Psoas muscle (tissue), 8 donors: Measurements from ENCODE around the gene SCD. TPM values are rescaled to one million over a fixed set of nuclear protein-coding genes. Genes with fewer than 3 reads are reported as not detected.
A peak's percentile ranks its signal among the peaks of the same experiment; 100 is the strongest.

Experiments used
- ATAC-seq, 4 donors: fragments of 200-7000 bp; cut with Tn5 transposase; one replicate each; pipeline ENCODE4 v1.9.1; 2020; ENCODE audit warnings: moderate library complexity in 3 of 4, mild to moderate bottlenecking in 2 of 4
- DNase-seq, 2 donors: peaks; one replicate each; pipeline ENCODE4 v3.0.0-alpha.2; 2020
- H3K27ac ChIP-seq: fragments of 200-600 bp; one replicate; pipeline ENCODE4 v1.8.0; 2022
- H3K27me3 ChIP-seq, 3 donors: fragments of 200-600 bp in 1 of 3; one replicate each; pipeline versions ENCODE4 v1.6.1 to v1.8.0; 2013 to 2022; ENCODE audit warnings: low read length in 2 of 3, mild to moderate bottlenecking in 2 of 3, moderate library complexity in 1 of 3; ENCODE audit not compliant: insufficient read depth in 3 of 3
- H3K36me3 ChIP-seq, 2 donors: fragments of 200-600 bp in 1 of 2; one replicate each; pipeline versions ENCODE4 v1.6.1 to v1.8.0; 2013 to 2022; ENCODE audit warnings: low read depth in 1 of 2, mild to moderate bottlenecking in 1 of 2, moderate library complexity in 1 of 2; ENCODE audit not compliant: insufficient read depth in 1 of 2
- H3K4me1 ChIP-seq: fragments of 200-600 bp; one replicate; pipeline ENCODE4 v1.8.0; 2022
- H3K4me3 ChIP-seq: fragments of 200-600 bp; one replicate; pipeline ENCODE4 v1.8.0; 2022; ENCODE audit warnings: mild to moderate bottlenecking
- H3K9me3 ChIP-seq: fragments of 200-600 bp; one replicate; pipeline ENCODE4 v1.8.0; 2022
- whole genome bisulfite sequencing, 3 donors: extraction: QIAGEN DNeasy Blood & Tissue Kit; methylation state at CpG; one replicate each; pipeline versions ENCODE4 v1.1.6 to v1.1.7; 2013; 5-methylcytosine and 5-hydroxymethylcytosine counted together
- intact Hi-C, 2 donors: fragments of 100-400 bp; cut with DNase I; formaldehyde crosslinking; loops; one replicate each; pipeline versions ENCODE4 v1.11.0 to v1.14.2; 2022
- polyA plus RNA-seq, 3 donors: library from polyadenylated mRNA; stranded (reverse); fragments of 200-250 nt; gene quantifications; one replicate each; pipeline ENCODE4 v1.2.3, GENCODE V29; 2013
- total RNA-seq, 4 donors: library from RNA; stranded (reverse); fragmentation: NEBNext Ultra II Directional in 2 of 4; extraction: Animal tissue kit (Norgen Biotek cat#: 25700) in 2 of 4; gene quantifications; one replicate each; pipeline versions ENCODE4 v1.2.1 to v1.2.4, GENCODE V29; 2021 to 2023
- TF ChIP-seq, protein P1 (sequence below): fragments of 200-600 bp; IDR thresholded peaks from one replicate; pipeline ENCODE4 v1.8.0; 2022; ENCODE audit warnings: antibody characterized with exemption
- donor health status: healthy with polysubstance abuse.
- donor health status: DM: no; HTN: no; CAD: no; lungs with moderate emphysema.
- donor health status: Bipolar disorder and iron deficiency.
- donor health status: healthy.
- donor health status: DM: yes; HTN: yes; CAD: no.
- donor health status: DM: no; HTN: no; CAD: no.
- donor health status: DM: no; HTN: no; CAD: no.
- donor health status: DM: yes; HTN: yes; CAD: no.

The SCD gene
- total and polyA plus RNA-seq, 7 donors: 1.1 to 18.4 (median 9.5) TPM

DNA sequence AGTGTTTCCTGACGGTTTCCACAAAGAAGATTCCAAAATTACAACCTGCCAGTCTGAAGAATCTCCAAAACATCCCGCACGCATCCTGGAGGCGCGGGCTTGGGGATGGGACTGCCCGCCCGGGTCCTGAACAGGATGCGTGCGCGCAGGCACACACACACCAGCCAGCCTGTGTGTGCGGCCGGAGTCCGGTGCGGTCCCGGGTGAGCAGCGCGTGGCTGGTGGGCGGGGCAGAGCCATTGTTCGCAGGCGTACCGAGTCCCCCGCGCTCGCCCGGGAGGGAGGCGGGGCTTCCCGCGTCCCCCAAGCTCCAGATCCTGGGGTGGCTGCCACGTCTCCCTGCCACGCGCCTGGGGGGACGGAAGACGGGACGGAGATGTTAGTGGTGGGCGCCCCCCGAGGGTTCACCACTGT is 675 bp upstream of the SCD start:
- Histone ChIP-seq H3K4me3 (peak overlapping the region; percentile 74), H3K27me3 (peaks cover 3 to 51% (median 15%) of the 10 kb centered on the region in 3 donors), H3K36me3 (no peaks in the 10 kb centered on the region), H3K4me1 (peaks cover 24% of the 10 kb centered on the region), H3K9me3 (no peaks in the 10 kb centered on the region), H3K27ac (no peak overlapping the region)
- ATAC-seq (peak; percentile 42 to 62 (median 46)), DNase-seq (peak; percentile 60 to 66)
- TF ChIP-seq, protein P1, sequence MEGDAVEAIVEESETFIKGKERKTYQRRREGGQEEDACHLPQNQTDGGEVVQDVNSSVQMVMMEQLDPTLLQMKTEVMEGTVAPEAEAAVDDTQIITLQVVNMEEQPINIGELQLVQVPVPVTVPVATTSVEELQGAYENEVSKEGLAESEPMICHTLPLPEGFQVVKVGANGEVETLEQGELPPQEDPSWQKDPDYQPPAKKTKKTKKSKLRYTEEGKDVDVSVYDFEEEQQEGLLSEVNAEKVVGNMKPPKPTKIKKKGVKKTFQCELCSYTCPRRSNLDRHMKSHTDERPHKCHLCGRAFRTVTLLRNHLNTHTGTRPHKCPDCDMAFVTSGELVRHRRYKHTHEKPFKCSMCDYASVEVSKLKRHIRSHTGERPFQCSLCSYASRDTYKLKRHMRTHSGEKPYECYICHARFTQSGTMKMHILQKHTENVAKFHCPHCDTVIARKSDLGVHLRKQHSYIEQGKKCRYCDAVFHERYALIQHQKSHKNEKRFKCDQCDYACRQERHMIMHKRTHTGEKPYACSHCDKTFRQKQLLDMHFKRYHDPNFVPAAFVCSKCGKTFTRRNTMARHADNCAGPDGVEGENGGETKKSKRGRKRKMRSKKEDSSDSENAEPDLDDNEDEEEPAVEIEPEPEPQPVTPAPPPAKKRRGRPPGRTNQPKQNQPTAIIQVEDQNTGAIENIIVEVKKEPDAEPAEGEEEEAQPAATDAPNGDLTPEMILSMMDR: no peak
- intact Hi-C loops: no loop called here
- WGBS, 3 donors: 0 to 1% (median 1%) methylated on average over 29 to 36 of the region's 36 CpGs

DNA sequence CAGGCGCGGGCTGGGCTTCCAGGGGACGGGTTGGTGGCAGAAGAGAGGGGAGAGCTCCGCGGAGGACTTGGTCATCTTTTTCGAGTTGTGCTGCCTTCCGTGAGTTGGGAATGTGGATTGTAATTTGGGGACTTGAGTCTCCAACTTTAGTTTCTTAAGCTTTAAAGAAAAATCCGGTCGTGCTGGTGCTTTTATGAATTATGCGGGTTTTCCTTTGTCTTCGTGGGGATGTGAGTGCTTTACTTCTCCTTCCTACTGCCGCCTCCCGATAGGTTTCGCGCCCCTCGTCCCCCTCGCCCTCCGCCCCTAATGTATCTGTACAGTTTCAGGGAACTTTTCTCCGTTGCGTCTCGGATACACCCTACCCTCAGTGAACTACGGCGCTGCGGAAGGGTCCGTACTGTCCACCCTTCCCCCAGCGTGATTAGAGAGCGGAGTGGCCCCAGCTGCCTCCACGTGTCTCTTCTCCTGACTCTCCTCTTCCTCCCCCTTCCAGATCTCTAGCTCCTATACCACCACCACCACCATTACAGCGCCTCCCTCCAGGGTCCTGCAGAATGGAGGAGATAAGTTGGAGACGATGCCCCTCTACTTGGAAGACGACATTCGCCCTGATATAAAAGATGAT is 649 bp downstream of the SCD start:
- no peak overlapping the region for H3K27ac ChIP-seq

DNA sequence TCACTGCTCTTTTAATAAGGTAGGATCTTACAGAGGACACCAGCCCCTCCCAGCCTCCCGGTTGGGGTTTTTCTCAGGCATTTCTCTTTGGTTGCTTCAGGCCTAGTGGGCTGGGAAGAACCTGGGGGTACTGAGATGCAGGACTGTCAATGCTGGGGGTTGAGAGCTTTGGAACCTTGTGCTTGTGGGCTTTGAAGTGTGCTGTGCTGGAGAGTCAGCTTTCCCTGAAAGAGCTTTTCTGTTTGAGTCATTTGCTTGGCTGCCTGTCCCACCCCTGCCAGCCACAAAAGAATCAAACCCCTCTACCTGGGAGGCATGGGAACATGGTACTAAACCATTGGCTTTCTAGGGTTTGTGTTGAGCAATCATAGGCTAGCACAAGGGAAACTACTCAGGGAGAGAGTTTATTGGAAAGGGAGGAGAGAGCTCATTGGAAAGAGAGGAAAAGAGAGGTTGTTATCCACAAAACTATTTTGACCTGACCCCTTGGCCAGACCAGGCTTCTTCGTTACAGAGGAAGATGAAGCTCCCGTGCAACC is 1.4 kb downstream of the SCD start:
- 81 to 88% (median 85%) methylated on average over 3 of the region's 3 CpGs for WGBS, 3 donors
- H3K9me3 ChIP-seq: no peaks in the 10 kb centered on the region
- H3K36me3 ChIP-seq: no peaks in the 10 kb centered on the region
- intact Hi-C loops: no loop called here
- DNase-seq (no peak), ATAC-seq (no peak)
- H3K4me1 ChIP-seq: peaks cover 21% of the 10 kb centered on the region
- peak overlapping the region; percentile 74 for H3K4me3 ChIP-seq
- peaks cover 3 to 54% (median 15%) of the 10 kb centered on the region in 3 donors for H3K27me3 ChIP-seq
- no peak overlapping the region for H3K27ac ChIP-seq
- TF ChIP-seq, protein P1: no peak

More for the DNA sequence above, 649 bp downstream of the SCD start:
- H3K4me3 ChIP-seq: peak overlapping the region; percentile 74
- H3K4me1 ChIP-seq: peaks cover 21% of the 10 kb centered on the region
- H3K27me3 ChIP-seq: peaks cover 3 to 54% (median 15%) of the 10 kb centered on the region in 3 donors
- no peaks in the 10 kb centered on the region for H3K36me3 ChIP-seq
- H3K9me3 ChIP-seq: no peaks in the 10 kb centered on the region
- TF ChIP-seq, protein P1: no peak
- intact Hi-C loops: no loop called here
- ATAC-seq (peak in 3 of 4 donors; percentile 7 to 49 (median 13)), DNase-seq (no peak)
- WGBS, 3 donors: 14 to 16% (median 15%) methylated on average over 32 of the region's 32 CpGs

DNA sequence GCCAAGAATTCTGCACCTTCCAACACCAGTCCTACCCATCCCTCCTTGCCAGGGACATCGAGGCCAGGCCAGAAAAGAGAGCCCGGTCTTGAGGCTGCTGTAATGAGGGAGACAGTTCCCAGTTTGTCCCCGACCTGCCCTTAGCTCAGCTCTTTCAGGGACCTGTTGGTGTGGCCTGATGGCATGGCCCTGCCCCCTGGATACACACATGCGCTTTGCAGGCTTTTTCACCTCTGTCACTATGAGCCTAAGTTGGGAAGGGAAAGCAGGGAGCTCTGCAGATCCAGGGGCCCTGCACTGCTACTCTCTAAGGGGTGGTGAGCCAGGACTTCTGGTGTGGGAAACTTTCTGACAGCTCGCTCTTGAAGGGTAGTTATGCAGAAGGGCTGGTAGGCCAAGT is 2.1 kb downstream of the SCD start:
- TF ChIP-seq, protein P1: no peak

More for the DNA sequence above, 2.1 kb downstream of the SCD start:
- H3K27ac ChIP-seq: no peak overlapping the region
- no peaks in the 10 kb centered on the region for H3K9me3 ChIP-seq
- DNase-seq: no peak
- no peak for ATAC-seq
- 71 to 90% (median 86%) methylated on average over 5 of the region's 5 CpGs for WGBS, 3 donors
- H3K36me3 ChIP-seq: no peaks in the 10 kb centered on the region
- H3K4me1 ChIP-seq: peaks cover 17% of the 10 kb centered on the region
- H3K27me3 ChIP-seq: peaks cover 3 to 54% (median 15%) of the 10 kb centered on the region in 3 donors
- intact Hi-C loops: no loop called here
- no peak overlapping the region for H3K4me3 ChIP-seq
